Upper lobe of right lung (tissue), 1 donor: ENCODE measurements around the gene EIF4E2. TPM values are rescaled to one million over a fixed set of nuclear protein-coding genes. Genes with fewer than 3 reads are reported as not detected.
"Not testable (repeated sequence)": the region's sequence is repeated elsewhere in the genome, so short reads cannot be mapped to it uniquely, and the experiment has no call there.

Experiments
- ATAC-seq: fragments of 200-7000 bp; cut with Tn5 transposase; one replicate; pipeline ENCODE4 v1.9.1; 2020; ENCODE audit warnings: mild to moderate bottlenecking, moderate library complexity
- DNase-seq: peaks from one replicate; pipeline ENCODE4 v3.0.0-alpha.2; 2020
- H3K27ac ChIP-seq: fragments of 200-600 bp; one replicate; pipeline ENCODE4 v1.8.0; 2022
- H3K27me3 ChIP-seq: fragments of 200-600 bp; one replicate; pipeline ENCODE4 v1.8.0; 2022; ENCODE audit warnings: mild to moderate bottlenecking
- H3K36me3 ChIP-seq: fragments of 200-600 bp; one replicate; pipeline ENCODE4 v1.8.0; 2022
- H3K4me1 ChIP-seq: fragments of 200-600 bp; one replicate; pipeline ENCODE4 v1.8.0; 2022
- H3K4me3 ChIP-seq: fragments of 200-600 bp; one replicate; pipeline ENCODE4 v1.8.0; 2022; ENCODE audit warnings: mild to moderate bottlenecking
- H3K9me3 ChIP-seq: fragments of 200-600 bp; one replicate; pipeline ENCODE4 v1.8.0; 2022
- intact Hi-C: fragments of 100-400 bp; cut with DNase I; formaldehyde crosslinking; loops from one replicate; pipeline ENCODE4 v1.11.0; 2022
- total RNA-seq: library from RNA; stranded (reverse); fragmentation: NEBNext Ultra II Directional; extraction: Animal tissue kit (Norgen Biotek cat#: 25700); gene quantifications from one replicate; pipeline ENCODE4 v1.2.1, GENCODE V29; 2021
- TF ChIP-seq, protein P1 (sequence below): fragments of 200-600 bp; IDR thresholded peaks from one replicate; pipeline ENCODE4 v1.8.0; 2022; ENCODE audit warnings: antibody characterized with exemption
- donor health status: DM: no; HTN: yes; CAD: no; lungs with severe emphysema.

The EIF4E2 gene
- total RNA-seq, 1 donor from 2014 or later = 68.0 TPM

- intact Hi-C loops = no loop called here
- Histone ChIP-seq H3K9me3 (no peaks in the 10 kb centered on the region), H3K27ac (no peak overlapping the region), H3K4me1 (no peaks in the 10 kb centered on the region), H3K36me3 (no peaks in the 10 kb centered on the region), H3K4me3 (no peak overlapping the region), H3K27me3 (peaks cover 5% of the 10 kb centered on the region)
- ATAC-seq = no peak
- TF ChIP-seq, protein P1, sequence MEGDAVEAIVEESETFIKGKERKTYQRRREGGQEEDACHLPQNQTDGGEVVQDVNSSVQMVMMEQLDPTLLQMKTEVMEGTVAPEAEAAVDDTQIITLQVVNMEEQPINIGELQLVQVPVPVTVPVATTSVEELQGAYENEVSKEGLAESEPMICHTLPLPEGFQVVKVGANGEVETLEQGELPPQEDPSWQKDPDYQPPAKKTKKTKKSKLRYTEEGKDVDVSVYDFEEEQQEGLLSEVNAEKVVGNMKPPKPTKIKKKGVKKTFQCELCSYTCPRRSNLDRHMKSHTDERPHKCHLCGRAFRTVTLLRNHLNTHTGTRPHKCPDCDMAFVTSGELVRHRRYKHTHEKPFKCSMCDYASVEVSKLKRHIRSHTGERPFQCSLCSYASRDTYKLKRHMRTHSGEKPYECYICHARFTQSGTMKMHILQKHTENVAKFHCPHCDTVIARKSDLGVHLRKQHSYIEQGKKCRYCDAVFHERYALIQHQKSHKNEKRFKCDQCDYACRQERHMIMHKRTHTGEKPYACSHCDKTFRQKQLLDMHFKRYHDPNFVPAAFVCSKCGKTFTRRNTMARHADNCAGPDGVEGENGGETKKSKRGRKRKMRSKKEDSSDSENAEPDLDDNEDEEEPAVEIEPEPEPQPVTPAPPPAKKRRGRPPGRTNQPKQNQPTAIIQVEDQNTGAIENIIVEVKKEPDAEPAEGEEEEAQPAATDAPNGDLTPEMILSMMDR = no peak
- peak; percentile 18 for DNase-seq
Observed at GRCh38 chr2:232532419-232532818, 18.1 kb upstream of the EIF4E2 start.

DNA sequence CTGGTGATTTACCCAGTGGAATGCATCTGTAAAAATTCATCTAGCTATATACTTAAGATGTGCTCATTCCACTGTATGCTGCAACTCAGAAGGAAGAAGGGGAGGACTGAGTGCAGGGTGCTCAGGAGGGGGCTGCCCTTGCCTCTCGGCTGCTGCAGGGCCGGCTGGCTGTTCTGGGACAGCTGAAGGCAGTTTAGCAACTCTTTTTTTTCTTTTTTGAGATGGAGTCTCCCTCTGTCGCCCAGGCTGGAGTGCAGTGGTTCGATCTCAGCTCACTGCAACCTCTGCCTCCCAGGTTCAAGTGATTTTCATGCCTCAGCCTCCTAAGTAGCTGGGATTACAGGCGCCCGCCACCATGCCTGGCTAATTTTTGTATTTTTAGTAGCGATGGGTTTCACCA, 17.7 kb upstream of the EIF4E2 start:
- H3K4me3 ChIP-seq, H3K9me3 ChIP-seq, H3K27ac ChIP-seq, H3K27me3 ChIP-seq, H3K36me3 ChIP-seq, ATAC-seq, intact Hi-C loops, H3K4me1 ChIP-seq: not testable (repeated sequence)
- peak; percentile 23 for DNase-seq

DNA sequence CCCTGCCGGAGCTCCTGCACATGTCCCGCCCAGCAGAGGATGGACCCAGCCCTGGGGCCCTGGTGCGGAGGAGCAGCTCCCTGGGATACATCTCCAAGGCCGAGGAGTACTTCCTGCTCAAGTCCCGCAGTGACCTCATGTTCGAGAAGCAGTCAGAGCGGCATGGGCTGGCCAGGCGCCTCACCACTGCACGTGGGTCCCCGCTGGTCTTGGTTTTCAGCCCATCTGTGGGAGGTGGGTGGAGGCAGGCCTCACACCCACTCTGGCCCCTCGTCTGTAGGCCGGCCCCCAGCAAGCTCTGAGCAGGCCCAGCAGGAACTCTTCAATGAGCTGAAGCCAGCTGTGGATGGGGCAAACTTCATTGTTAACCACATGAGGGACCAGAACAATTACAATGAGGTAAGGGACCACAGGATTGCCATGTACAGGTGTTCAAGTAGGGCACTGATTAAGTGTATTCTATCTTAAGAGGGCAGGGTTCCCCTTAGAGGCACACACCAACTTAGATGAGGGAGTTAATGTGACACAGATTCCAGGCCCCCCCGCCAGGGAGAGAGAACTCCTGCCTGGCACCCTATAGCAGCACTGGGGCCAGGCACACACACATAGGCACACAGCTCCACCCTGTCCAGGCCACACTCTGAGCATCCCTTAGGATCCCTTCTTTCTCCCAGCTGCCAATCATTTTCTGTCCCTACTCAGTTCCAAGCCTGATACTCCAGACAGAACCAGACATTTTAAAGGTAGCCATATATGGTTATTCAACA, 16.4 kb upstream of the EIF4E2 start:
- no peaks in the 10 kb centered on the region for H3K36me3 ChIP-seq
- no peak for ATAC-seq
- peak; percentile 57 for DNase-seq
- no peaks in the 10 kb centered on the region for H3K9me3 ChIP-seq
- TF ChIP-seq, protein P1 = no peak
- H3K4me3 ChIP-seq = no peak overlapping the region
- intact Hi-C loops = no loop called here
- H3K27me3 ChIP-seq = peaks cover 5% of the 10 kb centered on the region
- H3K4me1 ChIP-seq = no peaks in the 10 kb centered on the region
- no peak overlapping the region for H3K27ac ChIP-seq

DNA sequence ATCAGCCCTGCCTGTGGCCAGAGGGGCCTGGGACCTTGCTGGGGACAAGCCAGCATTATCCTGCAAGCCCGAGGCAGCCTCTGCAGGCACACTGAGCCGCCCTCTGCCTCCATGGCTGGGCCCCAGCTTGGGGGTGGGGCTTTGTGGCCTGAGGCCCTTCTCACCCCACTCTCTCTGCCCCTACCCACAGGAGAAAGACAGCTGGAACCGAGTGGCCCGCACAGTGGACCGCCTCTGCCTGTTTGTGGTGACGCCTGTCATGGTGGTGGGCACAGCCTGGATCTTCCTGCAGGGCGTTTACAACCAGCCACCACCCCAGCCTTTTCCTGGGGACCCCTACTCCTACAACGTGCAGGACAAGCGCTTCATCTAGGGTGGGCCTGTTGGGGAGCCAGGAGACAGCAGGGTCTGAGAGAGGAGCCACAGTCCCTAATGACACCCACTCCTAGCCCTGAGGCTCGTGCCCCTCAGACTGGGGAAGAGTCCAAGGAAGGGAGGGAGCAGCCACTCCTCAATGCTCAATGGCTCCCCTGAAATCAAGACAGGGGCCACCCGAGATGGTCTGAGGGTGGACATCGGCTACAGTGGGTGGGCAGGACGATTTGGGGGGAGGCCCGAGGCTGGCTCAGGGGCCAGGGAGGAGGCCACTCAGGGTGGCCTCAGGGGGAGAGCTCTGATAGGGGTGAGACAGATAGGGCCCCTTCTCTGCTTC, 15.4 kb upstream of the EIF4E2 start:
- Histone ChIP-seq H3K4me3 (no peak overlapping the region), H3K4me1 (no peaks in the 10 kb centered on the region), H3K27ac (no peak overlapping the region), H3K27me3 (peaks cover 5% of the 10 kb centered on the region), H3K36me3 (no peaks in the 10 kb centered on the region), H3K9me3 (no peaks in the 10 kb centered on the region)
- DNase-seq (peak; percentile 62), ATAC-seq (no peak)
- TF ChIP-seq, protein P1 = no peak
- intact Hi-C loops = no loop called here

DNA sequence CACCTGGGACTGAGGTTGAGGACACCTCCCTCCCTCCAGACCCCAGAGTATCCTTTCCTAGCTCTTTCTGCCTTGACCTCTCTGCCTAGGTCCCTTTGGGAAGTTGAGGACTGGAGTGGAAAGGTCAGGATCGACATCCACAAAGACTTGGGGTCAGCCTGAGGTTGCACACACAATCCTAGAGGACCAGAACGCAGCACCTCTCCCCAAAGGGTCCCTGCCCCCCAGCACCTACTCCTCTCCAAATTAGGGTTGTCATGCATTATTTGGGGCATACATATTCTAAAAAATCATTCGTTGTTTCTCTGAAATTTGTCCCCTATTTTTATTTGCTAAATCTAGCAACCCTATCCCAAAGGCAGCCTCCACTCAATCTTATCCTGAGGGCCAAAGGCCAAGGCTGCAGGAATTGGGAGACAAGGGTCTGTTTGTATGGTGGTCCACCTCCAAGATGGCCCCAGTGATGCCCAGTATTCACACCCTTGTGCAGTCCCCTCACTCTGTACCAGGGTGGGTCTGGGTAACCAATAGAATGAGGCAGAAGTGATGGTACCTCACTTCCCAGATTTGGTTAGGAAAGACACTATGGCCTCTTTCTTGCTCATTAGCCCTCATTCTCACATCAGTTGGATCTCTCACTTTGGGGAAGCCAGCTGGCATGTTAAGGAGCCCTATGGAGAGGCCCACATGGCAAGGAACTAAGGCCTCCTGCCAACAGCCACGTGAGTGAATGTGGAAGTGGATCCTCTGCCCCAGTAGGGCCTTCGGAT, 14.5 kb upstream of the EIF4E2 start:
- intact Hi-C loops = no loop called here
- no peak overlapping the region for H3K4me3 ChIP-seq
- peaks cover 5% of the 10 kb centered on the region for H3K27me3 ChIP-seq
- H3K27ac ChIP-seq = no peak overlapping the region
- no peak for ATAC-seq
- no peaks in the 10 kb centered on the region for H3K4me1 ChIP-seq
- no peak for DNase-seq
- no peaks in the 10 kb centered on the region for H3K36me3 ChIP-seq
- no peaks in the 10 kb centered on the region for H3K9me3 ChIP-seq
- TF ChIP-seq, protein P1 = no peak

- TF ChIP-seq, protein P1 = peak; percentile 28
- ATAC-seq (peak; percentile 54), DNase-seq (peak; percentile 68)
- H3K36me3 ChIP-seq = no peaks in the 10 kb centered on the region
- H3K27ac ChIP-seq = no peak overlapping the region
- H3K4me3 ChIP-seq = no peak overlapping the region
- no peaks in the 10 kb centered on the region for H3K4me1 ChIP-seq
- H3K9me3 ChIP-seq = no peaks in the 10 kb centered on the region
- H3K27me3 ChIP-seq = peaks cover 5% of the 10 kb centered on the region
- intact Hi-C loops = no loop called here
Observed at GRCh38 chr2:232537079-232537478, 13.4 kb upstream of the EIF4E2 start.
